ENCODE data around the gene CAMKMT.

The CAMKMT gene

GRCh38 chr2:44663471-44664073 lies 301.8 kb downstream of the CAMKMT start:
- no peak for DNase-seq

GRCh38 chr2:44668336-44668735 lies 306.6 kb downstream of the CAMKMT start:
- no peak for DNase-seq

- DNase-seq, result no peak
These were observed 309.5 kb downstream of the CAMKMT start for GRCh38 chr2:44671276-44671675.

- no peak for DNase-seq
These were observed 310.2 kb downstream of the CAMKMT start for GRCh38 chr2:44671916-44672315.

GRCh38 chr2:44672431-44672830 lies 310.7 kb downstream of the CAMKMT start:
- no peak for DNase-seq

GRCh38 chr2:44674473-44675284 lies 312.9 kb downstream of the CAMKMT start:
- DNase-seq, result no peak

- no peak for DNase-seq
These were observed 314.6 kb downstream of the CAMKMT start for GRCh38 chr2:44676379-44676778.

- DNase-seq, result no peak
These were observed 317.8 kb downstream of the CAMKMT start for GRCh38 chr2:44679584-44679983.

GRCh38 chr2:44679990-44680389 lies 318.2 kb downstream of the CAMKMT start:
- DNase-seq, result no peak

- DNase-seq, result no peak
These were observed 318.8 kb downstream of the CAMKMT start for GRCh38 chr2:44680424-44680971.

- DNase-seq, result no peak
These were observed 319.3 kb downstream of the CAMKMT start for GRCh38 chr2:44680983-44681531.

GRCh38 chr2:44682459-44682858 lies 320.7 kb downstream of the CAMKMT start:
- no peak for DNase-seq

GRCh38 chr2:44684559-44684958 lies 322.8 kb downstream of the CAMKMT start:
- DNase-seq, result no peak

GRCh38 chr2:44686561-44686960 lies 324.8 kb downstream of the CAMKMT start:
- DNase-seq, result no peak

GRCh38 chr2:44687686-44688455 lies 326.1 kb downstream of the CAMKMT start:
- no peak for DNase-seq

GRCh38 chr2:44688456-44689124 lies 326.8 kb downstream of the CAMKMT start:
- no peak for DNase-seq

- DNase-seq, result no peak
These were observed 327.8 kb downstream of the CAMKMT start for GRCh38 chr2:44689516-44689915.

GRCh38 chr2:44691174-44691785 lies 329.5 kb downstream of the CAMKMT start:
- no peak for DNase-seq

GRCh38 chr2:44692821-44693220 lies 331.1 kb downstream of the CAMKMT start:
- DNase-seq, result no peak

- DNase-seq, result no peak
These were observed 339.1 kb downstream of the CAMKMT start for GRCh38 chr2:44700824-44701223.

GRCh38 chr2:44705356-44705755 lies 343.6 kb downstream of the CAMKMT start:
- DNase-seq, result no peak

GRCh38 chr2:44705876-44706480 lies 344.2 kb downstream of the CAMKMT start:
- DNase-seq, result no peak
